Measurements from ENCODE around the gene SPSB3.

GRCh38 chr16:1791943-1792812, 9.8 kb upstream of the SPSB3 start:
- no peak for TF ChIP-seq CTCF (optimal IDR thresholded peaks at IDR 0.05 in 1 of 3, IDR thresholded peaks at IDR 0.05 in 1 of 3, conservative IDR thresholded peaks at IDR 0.05 in 1 of 3; ENCODE audit: extremely low read depth in 1 of 3, insufficient read depth in 2 of 3, low read length in 3 of 3)
- no peak for TF ChIP-seq EZH2 (IDR thresholded peaks at IDR 0.05; ENCODE audit: low read length)
